Tibial artery (tissue), 4 donors: ENCODE results near the gene MAPKAP1.

Experiments used
- DNase-seq, 2 donors: peaks; one replicate each; pipeline ENCODE4 v3.0.0-alpha.2; 2019
- H3K27ac ChIP-seq, 2 donors: fragments of 200-600 bp; sonication (generic) in 1 of 2; 1 replicate in 1 of 2; 2 replicates in 1 of 2; pipeline ENCODE4 v1.5.1; 2018 to 2019; ENCODE audit warnings: mild to moderate bottlenecking in 1 of 2
- H3K27me3 ChIP-seq, 2 donors: fragments of 200-600 bp; sonication (generic) in 1 of 2; one replicate each; pipeline versions ENCODE4 v1.5.1 to v1.6.0; 2016 to 2019
- H3K36me3 ChIP-seq, 3 donors: fragments of 200-600 bp; sonication (generic) in 2 of 3; one replicate each; pipeline ENCODE4 v1.5.1; 2016 to 2019; ENCODE audit warnings: mild to moderate bottlenecking in 2 of 3
- H3K4me1 ChIP-seq, 4 donors: fragments of 200-600 bp; sonication (generic) in 2 of 4; 1 replicate in 3 of 4; 2 replicates in 1 of 4; pipeline ENCODE4 v1.5.1; 2016 to 2019
- H3K4me3 ChIP-seq, 2 donors: fragments of 200-600 bp; sonication (generic) in 1 of 2; 1 replicate in 1 of 2; 2 replicates in 1 of 2; pipeline ENCODE4 v1.5.1; 2018 to 2019; ENCODE audit warnings: mild to moderate bottlenecking in 2 of 2
- H3K9me3 ChIP-seq, 3 donors: fragments of 200-600 bp; sonication (generic) in 1 of 3; one replicate each; pipeline ENCODE4 v1.5.1; 2016 to 2019
- CTCF ChIP-seq, 2 experiments: fragments of 200-600 bp in 1 of 2; fragments of 450-650 bp in 1 of 2; IDR thresholded peaks; one replicate each; pipeline ENCODE4 v1.5.1; 2017 to 2019; ENCODE audit warnings: antibody characterized with exemption in 2 of 2, mild to moderate bottlenecking in 1 of 2, moderate library complexity in 1 of 2
- intact Hi-C: fragments of 100-400 bp; cut with DNase I; formaldehyde crosslinking; loops from one replicate; pipeline ENCODE4 v1.15.0; 2023; ENCODE audit warnings: low total_unique reads

The MAPKAP1 gene

GRCh38 chr9:125435776-125436612, 271.0 kb downstream of the MAPKAP1 start:
- intact Hi-C loops = no loop called here
- H3K36me3 ChIP-seq = peaks cover 8 to 35% (median 27%) of the 10 kb centered on the region in 3 donors
- no peaks in the 10 kb centered on the region for H3K4me1 ChIP-seq
- H3K4me3 ChIP-seq = no peak overlapping the region
- H3K27me3 ChIP-seq = no peaks in the 10 kb centered on the region
- H3K27ac ChIP-seq = no peak overlapping the region
- peak; percentile 14 to 54 for DNase-seq
- TF ChIP-seq CTCF (IDR thresholded peaks at IDR 0.05) = no peak
- H3K9me3 ChIP-seq = no peaks in the 10 kb centered on the region

GRCh38 chr9:125434986-125435775, 271.8 kb downstream of the MAPKAP1 start:
- intact Hi-C loops = no loop called here
- no peaks in the 10 kb centered on the region for H3K4me1 ChIP-seq
- DNase-seq = peak; percentile 13 to 52
- no peaks in the 10 kb centered on the region for H3K9me3 ChIP-seq
- no peak for TF ChIP-seq CTCF (IDR thresholded peaks at IDR 0.05)
- no peak overlapping the region for H3K27ac ChIP-seq
- no peaks in the 10 kb centered on the region for H3K27me3 ChIP-seq
- H3K4me3 ChIP-seq = no peak overlapping the region
- peaks cover 8 to 28% (median 20%) of the 10 kb centered on the region in 3 donors for H3K36me3 ChIP-seq

GRCh38 chr9:125433461-125434011, 273.5 kb downstream of the MAPKAP1 start:
- Histone ChIP-seq H3K36me3 (peaks cover 2 to 11% (median 5%) of the 10 kb centered on the region in 3 donors), H3K9me3 (no peaks in the 10 kb centered on the region), H3K4me1 (no peaks in the 10 kb centered on the region), H3K27me3 (no peaks in the 10 kb centered on the region), H3K27ac (no peak overlapping the region), H3K4me3 (no peak overlapping the region)
- DNase-seq = peak; percentile 4 to 19
- no peak for TF ChIP-seq CTCF (IDR thresholded peaks at IDR 0.05)
- intact Hi-C loops = no loop called here

GRCh38 chr9:125432715-125433385, 274.2 kb downstream of the MAPKAP1 start:
- Histone ChIP-seq H3K36me3 (peaks cover 0 to 5% (median 4%) of the 10 kb centered on the region in 3 donors), H3K27ac (no peak overlapping the region), H3K4me3 (no peak overlapping the region), H3K27me3 (no peaks in the 10 kb centered on the region), H3K9me3 (no peaks in the 10 kb centered on the region), H3K4me1 (no peaks in the 10 kb centered on the region)
- DNase-seq = peak; percentile 0 to 34
- intact Hi-C loops = no loop called here
- no peak for TF ChIP-seq CTCF (IDR thresholded peaks at IDR 0.05)

GRCh38 chr9:125431741-125432271, 275.2 kb downstream of the MAPKAP1 start:
- H3K27me3 ChIP-seq = no peaks in the 10 kb centered on the region
- H3K4me3 ChIP-seq = no peak overlapping the region
- no peak overlapping the region for H3K27ac ChIP-seq
- no peak for TF ChIP-seq CTCF (IDR thresholded peaks at IDR 0.05)
- no peaks in the 10 kb centered on the region for H3K9me3 ChIP-seq
- DNase-seq = peak in 1 of 2 donors; percentile 60
- H3K4me1 ChIP-seq = no peaks in the 10 kb centered on the region
- peaks cover 0 to 4% (median 0%) of the 10 kb centered on the region in 3 donors for H3K36me3 ChIP-seq
- intact Hi-C loops = no loop called here
